Measurements from ENCODE around the gene ABHD2. TPM values are rescaled to one million over a fixed set of nuclear protein-coding genes. Genes with fewer than 3 reads are reported as not detected.

ABHD2 gene
- total RNA-seq, 2 experiments from 2014 or later, result 16.1 to 22.8 TPM

GRCh38 chr15:89137926-89138325 is 49.7 kb downstream of the ABHD2 start:
- Histone ChIP-seq H3K4me2 (ENCODE audit: low read length) (no peak overlapping the region), H4K20me1 (ENCODE audit: insufficient read depth, low read length) (no peaks in the 10 kb centered on the region), H3K27ac (ENCODE audit: low read depth, low read length, poor library complexity, severe bottlenecking) (no peak overlapping the region), H3K9me3 (ENCODE audit: low read length) (no peaks in the 10 kb centered on the region), H3K4me3 (ENCODE audit: low read depth, low read length, poor library complexity, severe bottlenecking) (no peak overlapping the region), H3K4me1 (ENCODE audit: insufficient read depth, low read length, poor library complexity, severe bottlenecking) (no peaks in the 10 kb centered on the region), H2AFZ (ENCODE audit: low read length) (no peak overlapping the region), H3K79me2 (ENCODE audit: insufficient read depth, low read depth, low read length) (no peaks in the 10 kb centered on the region), H3K9me2 (ENCODE audit: insufficient read depth, low read length) (no peaks in the 10 kb centered on the region), H3K36me3 (ENCODE audit: insufficient read depth, low read length) (no peaks in the 10 kb centered on the region)
- no peak for TF ChIP-seq EZH2phosphoT487 (IDR thresholded peaks at IDR 0.05; ENCODE audit: borderline replicate concordance, low read depth, low read length)
- no peak for TF ChIP-seq CTCF (conservative IDR thresholded peaks at IDR 0.05; ENCODE audit: low read length)
- ChIA-PET POLR2A (no interaction called here), CTCF (ENCODE audit: unreplicated experiment) (no interaction called here)
- BruUV-seq (replicated peaks), result no TSS peak
- DNase-seq (ENCODE audit: low spot score), result no peak
- intact Hi-C loops (cut with micrococcal nuclease; ENCODE audit: unreplicated experiment), result no loop called here

- H3K4me2 ChIP-seq (ENCODE audit: low read length), result no peak overlapping the region
- no peak overlapping the region for H3K4me3 ChIP-seq (ENCODE audit: low read depth, low read length, poor library complexity, severe bottlenecking)
- H3K27ac ChIP-seq (ENCODE audit: low read depth, low read length, poor library complexity, severe bottlenecking), result no peak overlapping the region
- H3K9me3 ChIP-seq (ENCODE audit: low read length), result no peaks in the 10 kb centered on the region
- no TSS peak for BruUV-seq (replicated peaks)
- intact Hi-C loops (cut with micrococcal nuclease; ENCODE audit: unreplicated experiment), result no loop called here
- H3K36me3 ChIP-seq (ENCODE audit: insufficient read depth, low read length), result no peaks in the 10 kb centered on the region
- no peak overlapping the region for H2AFZ ChIP-seq (ENCODE audit: low read length)
- TF ChIP-seq EZH2phosphoT487 (IDR thresholded peaks at IDR 0.05; ENCODE audit: borderline replicate concordance, low read depth, low read length), result no peak
- no peak for TF ChIP-seq CTCF (conservative IDR thresholded peaks at IDR 0.05; ENCODE audit: low read length)
- CTCF ChIA-PET (ENCODE audit: unreplicated experiment), result no interaction called here
- H3K4me1 ChIP-seq (ENCODE audit: insufficient read depth, low read length, poor library complexity, severe bottlenecking), result peaks cover 2% of the 10 kb centered on the region
- no peak for DNase-seq (ENCODE audit: low spot score)
- H3K79me2 ChIP-seq (ENCODE audit: insufficient read depth, low read depth, low read length), result no peaks in the 10 kb centered on the region
- no peaks in the 10 kb centered on the region for H4K20me1 ChIP-seq (ENCODE audit: insufficient read depth, low read length)
- POLR2A ChIA-PET, result interaction anchor here (0.6 kb wide), 1 partner anchor 39 kb away, joined by 3 read pairs; no protein-coding TSS in a partner anchor
- no peaks in the 10 kb centered on the region for H3K9me2 ChIP-seq (ENCODE audit: insufficient read depth, low read length)
Measured at GRCh38 chr15:89138999-89139612, 50.9 kb downstream of the ABHD2 start.

GRCh38 chr15:89139613-89140499 is 51.6 kb downstream of the ABHD2 start:
- intact Hi-C loops (cut with micrococcal nuclease; ENCODE audit: unreplicated experiment), result no loop called here
- TF ChIP-seq CTCF (conservative IDR thresholded peaks at IDR 0.05; ENCODE audit: low read length) (no peak), EZH2phosphoT487 (IDR thresholded peaks at IDR 0.05; ENCODE audit: borderline replicate concordance, low read depth, low read length) (no peak)
- no peak overlapping the region for H3K4me2 ChIP-seq (ENCODE audit: low read length)
- H3K27ac ChIP-seq (ENCODE audit: low read depth, low read length, poor library complexity, severe bottlenecking), result no peak overlapping the region
- no peaks in the 10 kb centered on the region for H4K20me1 ChIP-seq (ENCODE audit: insufficient read depth, low read length)
- peaks cover 2% of the 10 kb centered on the region for H3K4me1 ChIP-seq (ENCODE audit: insufficient read depth, low read length, poor library complexity, severe bottlenecking)
- no peaks in the 10 kb centered on the region for H3K9me3 ChIP-seq (ENCODE audit: low read length)
- H3K79me2 ChIP-seq (ENCODE audit: insufficient read depth, low read depth, low read length), result no peaks in the 10 kb centered on the region
- no peak overlapping the region for H3K4me3 ChIP-seq (ENCODE audit: low read depth, low read length, poor library complexity, severe bottlenecking)
- no TSS peak for BruUV-seq (replicated peaks)
- ChIA-PET POLR2A (no interaction called here), CTCF (ENCODE audit: unreplicated experiment) (no interaction called here)
- no peaks in the 10 kb centered on the region for H3K36me3 ChIP-seq (ENCODE audit: insufficient read depth, low read length)
- H2AFZ ChIP-seq (ENCODE audit: low read length), result no peak overlapping the region
- no peak for DNase-seq (ENCODE audit: low spot score)
- H3K9me2 ChIP-seq (ENCODE audit: insufficient read depth, low read length), result no peaks in the 10 kb centered on the region

All from OCI-LY7 (cell line).